Left ventricle myocardium superior (tissue), 1 donor: Measurements from ENCODE around the gene DPP6. TPM values are rescaled to one million over a fixed set of nuclear protein-coding genes. Genes with fewer than 3 reads are reported as not detected.

Experiments
- ATAC-seq: fragments of 200-7000 bp; cut with Tn5 transposase; one replicate; pipeline ENCODE4 v1.9.1; 2020; ENCODE audit warnings: mild to moderate bottlenecking, moderate library complexity
- DNase-seq: peaks from one replicate; pipeline ENCODE4 v3.0.0-alpha.2; 2020
- intact Hi-C: fragments of 100-400 bp; cut with micrococcal nuclease; formaldehyde crosslinking; loops from one replicate; pipeline ENCODE4 v1.11.0; 2022
- total RNA-seq: library from RNA; stranded (reverse); fragmentation: NEBNext Ultra II Directional; extraction: Animal tissue kit (Norgen Biotek cat#: 25700); gene quantifications from one replicate; pipeline ENCODE4 v1.2.1, GENCODE V29; 2021
- donor health status: DM: no; HTN: yes; CAD: no; lungs with severe emphysema.

DPP6 gene
- total RNA-seq, 1 donor from 2014 or later = not detected

DNA sequence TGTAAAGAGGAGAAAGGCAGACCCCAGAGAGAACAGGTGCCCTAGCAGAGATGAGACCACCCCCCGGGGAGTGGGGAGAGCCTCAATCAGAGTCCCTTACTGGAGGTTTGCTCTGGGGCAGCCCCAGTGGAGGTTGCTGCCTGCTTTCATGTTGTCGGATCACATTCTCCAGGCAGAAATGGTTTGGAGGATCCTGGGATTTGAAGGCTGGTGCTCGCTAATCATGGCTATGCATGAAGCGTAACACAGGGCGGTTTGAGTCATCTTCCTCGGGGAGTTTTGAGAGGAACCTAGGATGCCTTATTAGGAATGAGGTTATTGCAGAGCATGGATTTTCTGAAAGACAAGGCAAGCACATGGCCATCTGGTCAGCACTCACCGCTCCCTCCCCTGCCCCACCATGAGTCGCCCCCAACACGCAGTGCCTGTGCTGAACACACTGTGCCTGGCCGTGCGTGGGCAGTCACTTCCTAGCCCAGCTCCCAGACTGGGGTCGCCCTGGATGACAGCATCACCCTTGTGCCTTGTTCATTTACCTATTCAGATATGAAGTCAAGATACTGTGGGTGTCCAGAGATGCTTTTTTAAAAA is 319.9 kb downstream of the DPP6 start:
- no peak for ATAC-seq
- DNase-seq = no peak
- intact Hi-C loops = no loop called here

DNA sequence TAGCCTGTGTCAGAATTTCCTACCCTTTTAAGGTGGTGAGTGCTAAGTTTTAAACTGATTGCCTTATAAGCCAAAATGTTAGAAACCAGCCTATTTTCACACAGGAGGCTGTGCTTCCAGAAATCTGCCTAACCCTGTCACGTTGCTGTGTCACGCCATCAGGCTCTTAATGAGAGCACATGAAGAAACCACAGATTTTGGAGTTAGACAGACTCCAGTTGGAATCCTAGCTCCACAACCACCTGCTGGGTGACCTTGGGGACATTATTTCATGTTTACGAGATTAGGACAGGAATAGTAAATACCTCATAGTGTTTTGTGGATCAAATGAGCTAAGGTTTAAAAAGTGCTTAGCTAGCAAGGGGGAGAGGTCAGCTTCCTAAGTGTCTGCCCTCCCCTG is 321.8 kb downstream of the DPP6 start:
- DNase-seq (no peak), ATAC-seq (no peak)
- intact Hi-C loops = no loop called here

DNA sequence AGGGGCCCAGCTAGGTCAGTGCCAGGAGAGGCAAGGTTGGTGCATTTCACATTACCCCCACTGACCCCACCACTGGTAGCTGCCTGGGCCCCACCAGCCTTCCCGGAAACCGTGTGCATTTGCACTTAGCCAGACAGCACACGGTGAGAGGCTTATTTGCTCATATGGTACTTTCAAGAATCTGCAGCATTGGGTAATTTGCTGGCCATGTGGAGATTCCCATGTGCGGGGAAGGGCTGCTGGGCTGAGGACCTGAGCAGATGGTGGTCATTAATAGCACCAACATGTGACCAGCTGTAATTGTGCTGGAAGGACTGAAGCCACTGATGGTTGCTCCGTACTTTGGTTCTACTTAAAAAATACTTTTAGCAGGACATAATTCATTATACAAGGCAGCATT is 323.8 kb downstream of the DPP6 start:
- ATAC-seq (no peak), DNase-seq (no peak)
- intact Hi-C loops = no loop called here

DNA sequence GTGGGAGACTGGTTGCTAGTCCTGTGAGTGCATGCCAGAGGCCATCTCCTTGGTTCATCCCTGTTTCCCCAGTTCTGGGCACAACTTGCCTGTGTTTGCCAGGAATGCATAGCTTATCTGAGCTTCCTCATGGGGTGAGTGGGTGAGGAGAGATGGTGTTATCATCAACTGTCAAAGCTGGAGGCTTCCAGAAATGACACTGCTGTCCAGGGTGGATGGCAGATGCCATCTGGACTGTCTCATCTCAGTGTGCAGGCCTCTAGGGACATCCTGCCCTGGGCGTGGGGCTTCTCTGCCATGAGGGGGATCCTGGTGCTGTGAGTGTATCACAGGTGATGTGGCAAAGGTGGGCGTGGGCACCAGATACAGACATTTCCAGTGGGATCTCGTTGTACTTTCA is 328.6 kb downstream of the DPP6 start:
- intact Hi-C loops = no loop called here
- ATAC-seq (peak; percentile 72), DNase-seq (no peak)

GRCh38 chr7:154383045-154383444 is 330.8 kb downstream of the DPP6 start:
- ATAC-seq (peak; percentile 29), DNase-seq (no peak)
- intact Hi-C loops = no loop called here

DNA sequence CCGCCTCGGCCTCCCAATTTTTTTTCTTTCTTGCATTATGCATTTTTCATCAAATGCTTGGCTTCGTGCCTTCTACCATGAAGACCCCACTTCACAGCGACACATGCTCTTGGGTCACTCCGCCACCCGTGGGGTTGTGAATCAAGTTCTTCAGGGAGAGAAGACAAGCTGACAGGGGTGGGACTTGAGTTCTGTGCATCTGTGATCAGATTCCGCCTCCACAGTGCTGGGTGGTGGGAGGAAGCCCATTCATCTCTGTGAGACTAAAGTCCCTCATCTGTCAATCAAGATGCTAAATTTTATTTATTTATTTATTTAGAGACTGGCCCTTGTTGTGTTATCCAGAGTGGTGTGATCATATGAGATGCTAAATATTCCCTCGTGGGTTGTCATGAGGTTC is 333.0 kb downstream of the DPP6 start:
- DNase-seq (no peak), ATAC-seq (no peak)
- intact Hi-C loops = no loop called here

GRCh38 chr7:154387252-154387651 is 335.1 kb downstream of the DPP6 start:
- intact Hi-C loops = no loop called here
- no peak for ATAC-seq

DNA sequence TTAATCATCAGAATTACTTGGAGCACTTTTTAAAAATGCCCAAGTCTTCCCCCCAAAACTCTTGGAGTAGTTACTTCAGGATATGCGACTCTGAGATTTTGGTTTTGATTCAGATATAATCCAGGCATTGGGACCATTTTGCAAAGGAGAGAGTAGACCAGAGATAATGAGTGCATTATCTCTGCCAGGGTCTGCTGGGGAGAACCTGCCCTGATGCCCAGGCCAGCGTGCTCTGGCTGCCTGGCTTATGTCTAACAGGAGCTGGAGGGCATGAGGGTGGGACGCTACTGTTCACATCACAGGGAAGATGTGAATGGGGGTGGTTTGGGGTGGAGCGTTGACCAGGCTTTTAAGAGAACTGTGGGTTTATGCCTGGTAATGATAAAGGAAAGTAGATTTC is 336.2 kb downstream of the DPP6 start:
- ATAC-seq (no peak), DNase-seq (no peak)
- intact Hi-C loops = no loop called here

More at GRCh38 chr7:154387252-154387651, 335.1 kb downstream of the DPP6 start:
- DNase-seq = no peak

DNA sequence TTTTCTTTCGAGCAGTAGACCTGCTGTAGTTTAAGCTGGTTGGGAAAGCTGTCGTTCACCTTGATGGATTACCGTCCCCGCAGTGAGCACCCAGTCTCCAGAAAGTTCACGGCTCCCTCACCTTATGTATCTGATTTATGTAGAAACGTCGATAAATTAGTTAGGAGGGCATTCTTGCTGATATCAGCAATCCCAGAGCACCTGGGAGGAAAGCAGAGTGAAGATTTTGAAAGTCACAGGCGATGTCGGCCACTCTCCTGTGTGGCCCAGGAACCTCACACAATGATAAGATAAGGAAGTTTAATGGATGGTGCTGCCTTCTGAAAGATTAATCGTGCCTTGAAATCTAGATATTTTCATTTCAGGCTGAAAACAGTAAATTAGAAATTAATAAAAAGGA is 336.8 kb downstream of the DPP6 start:
- intact Hi-C loops = no loop called here
- no peak for ATAC-seq
- no peak for DNase-seq

- no peak for DNase-seq
- ATAC-seq = no peak
- intact Hi-C loops = no loop called here
Observed at GRCh38 chr7:154390961-154391360, 338.8 kb downstream of the DPP6 start.

- intact Hi-C loops = no loop called here
Observed at GRCh38 chr7:154394804-154395203, 342.6 kb downstream of the DPP6 start.

DNA sequence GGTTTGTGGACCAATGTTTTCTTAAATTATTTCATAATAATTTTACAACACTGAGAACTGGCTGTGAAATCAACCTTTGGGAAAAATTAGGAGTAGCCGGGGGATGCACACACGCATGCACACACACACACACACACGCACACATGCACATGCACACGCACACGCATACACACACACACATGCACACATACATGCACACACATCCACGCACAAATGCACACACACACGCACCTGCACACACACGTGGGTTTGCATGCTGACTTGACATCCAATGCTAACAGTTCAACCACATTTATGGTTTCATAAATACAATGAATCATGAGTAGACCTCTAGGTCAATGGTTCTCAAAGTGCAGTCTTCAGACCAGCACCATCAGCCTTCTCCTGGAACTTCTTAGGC is 354.1 kb downstream of the DPP6 start:
- ATAC-seq (no peak), DNase-seq (no peak)
- intact Hi-C loops = no loop called here

More at GRCh38 chr7:154394804-154395203, 342.6 kb downstream of the DPP6 start:
- ATAC-seq (no peak), DNase-seq (no peak)

- intact Hi-C loops = no loop called here
- DNase-seq = no peak
- no peak for ATAC-seq
Observed at GRCh38 chr7:154409703-154410311, 357.6 kb downstream of the DPP6 start.

- intact Hi-C loops = no loop called here
- no peak for ATAC-seq
- DNase-seq = no peak
Observed at GRCh38 chr7:154412105-154412504, 359.9 kb downstream of the DPP6 start.

DNA sequence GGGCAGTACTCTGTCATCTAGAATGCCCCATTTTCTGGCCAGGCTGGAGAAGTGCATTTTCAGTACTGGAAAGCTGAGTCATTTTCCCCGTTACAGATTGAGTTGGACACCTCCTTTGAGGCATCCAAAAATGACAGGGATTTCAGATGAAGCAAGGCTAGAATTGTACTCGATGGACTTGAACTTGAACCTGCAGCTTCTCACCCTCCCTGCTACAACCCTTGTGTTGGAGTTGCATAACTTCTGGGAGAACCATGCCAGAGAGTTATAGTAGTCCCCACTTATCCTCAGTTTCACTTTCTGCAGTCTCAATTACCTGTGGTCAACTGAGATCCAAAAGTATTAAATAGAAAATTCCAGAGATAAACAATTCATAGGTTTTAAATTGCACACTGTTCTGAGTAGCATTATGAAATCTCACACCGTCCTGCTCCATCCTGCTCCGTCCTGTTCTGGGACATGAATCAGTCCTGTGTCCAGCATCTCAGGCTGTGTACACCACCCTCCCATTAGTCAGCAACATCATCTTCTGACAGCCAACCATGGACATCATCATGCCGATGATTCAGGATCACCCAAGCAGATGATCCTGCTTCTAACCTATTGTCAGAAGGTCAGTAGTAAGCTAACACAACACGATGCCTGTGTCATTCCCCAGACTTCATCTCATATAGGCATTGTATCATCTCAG is 363.7 kb downstream of the DPP6 start:
- intact Hi-C loops = no loop called here
- DNase-seq (no peak), ATAC-seq (no peak)

DNA sequence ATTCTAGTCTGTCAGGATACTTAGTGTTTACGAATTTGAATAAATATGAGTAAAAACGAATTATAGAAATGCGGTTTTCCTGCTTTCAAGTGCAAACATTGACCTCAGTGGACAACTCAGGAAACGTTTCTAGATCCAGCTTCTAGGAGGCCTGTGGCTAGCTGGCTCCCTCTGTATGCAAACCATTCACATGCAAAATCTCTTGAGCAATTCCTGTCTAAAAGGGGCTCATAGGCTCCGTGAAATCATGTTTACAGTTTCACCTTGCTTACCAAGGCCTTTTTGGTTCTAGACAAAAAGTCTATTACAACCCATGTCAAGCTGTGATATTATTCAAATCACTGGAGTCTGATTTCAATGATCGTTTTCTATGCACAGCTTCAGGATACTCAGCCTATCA is 364.5 kb downstream of the DPP6 start:
- no peak for ATAC-seq
- intact Hi-C loops = no loop called here
- no peak for DNase-seq

DNA sequence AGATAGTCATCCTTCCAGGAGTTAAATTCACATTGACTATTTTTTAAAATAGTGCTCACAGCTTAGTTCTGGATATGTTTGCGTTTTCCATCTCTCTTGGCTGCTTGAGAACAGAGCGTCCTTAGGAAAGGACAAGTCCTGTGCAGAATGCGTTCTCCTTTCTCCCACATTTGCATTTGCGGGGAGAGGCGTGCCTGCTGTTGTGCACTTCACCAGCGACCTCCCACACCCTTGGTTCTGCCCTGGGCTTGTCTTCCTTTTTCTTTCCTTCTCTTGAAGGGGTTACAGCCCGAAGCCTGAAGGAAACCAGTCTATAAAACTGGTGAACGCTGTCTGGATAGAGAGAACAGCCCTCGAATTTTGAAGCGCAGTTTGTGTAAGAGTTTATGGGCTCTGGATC is 367.1 kb downstream of the DPP6 start:
- no peak for ATAC-seq
- DNase-seq = no peak
- intact Hi-C loops = no loop called here

- DNase-seq (no peak), ATAC-seq (peak; percentile 80)
- intact Hi-C loops = no loop called here
Observed at GRCh38 chr7:154423231-154423630, 371.0 kb downstream of the DPP6 start.

DNA sequence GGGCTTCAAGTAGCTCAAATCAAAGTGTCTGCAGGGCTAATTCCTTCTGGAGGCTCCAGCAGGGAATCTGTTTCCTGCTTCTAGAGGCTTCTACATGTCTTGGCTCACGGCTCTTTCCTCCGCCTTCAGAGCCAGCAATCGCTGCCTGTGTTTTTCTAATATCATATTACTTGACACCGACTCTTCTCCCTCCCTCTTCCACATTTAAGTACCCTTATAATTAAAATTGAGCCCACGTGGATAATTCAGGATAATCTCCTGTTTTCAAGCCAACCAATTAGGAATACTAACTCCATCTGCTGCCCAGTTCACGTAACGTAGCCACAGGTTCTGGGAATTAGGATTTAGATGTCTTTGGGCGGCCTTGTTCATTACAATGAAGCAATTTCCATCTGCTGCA is 372.2 kb downstream of the DPP6 start:
- no peak for DNase-seq
- intact Hi-C loops = no loop called here
- no peak for ATAC-seq

DNA sequence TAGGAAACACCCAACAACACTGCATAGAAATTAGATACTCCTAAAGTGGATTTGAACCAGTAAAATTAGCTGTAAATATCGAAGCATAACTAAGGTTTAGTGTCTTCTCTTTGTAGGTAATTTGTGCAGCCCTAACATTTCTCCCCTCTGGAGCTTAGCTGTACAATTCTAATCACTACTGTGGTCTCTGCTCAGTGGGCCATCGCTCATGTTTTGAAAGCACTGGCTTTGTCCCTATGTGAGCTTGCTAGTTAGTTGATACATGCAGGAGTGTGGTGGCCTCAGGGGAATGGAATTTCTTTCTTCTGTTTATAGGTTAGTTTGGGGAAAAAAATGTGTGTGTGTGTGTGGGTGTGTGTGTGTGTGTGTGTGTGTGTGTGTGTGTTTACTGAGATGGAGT is 373.1 kb downstream of the DPP6 start:
- intact Hi-C loops = no loop called here
- DNase-seq (no peak), ATAC-seq (no peak)

DNA sequence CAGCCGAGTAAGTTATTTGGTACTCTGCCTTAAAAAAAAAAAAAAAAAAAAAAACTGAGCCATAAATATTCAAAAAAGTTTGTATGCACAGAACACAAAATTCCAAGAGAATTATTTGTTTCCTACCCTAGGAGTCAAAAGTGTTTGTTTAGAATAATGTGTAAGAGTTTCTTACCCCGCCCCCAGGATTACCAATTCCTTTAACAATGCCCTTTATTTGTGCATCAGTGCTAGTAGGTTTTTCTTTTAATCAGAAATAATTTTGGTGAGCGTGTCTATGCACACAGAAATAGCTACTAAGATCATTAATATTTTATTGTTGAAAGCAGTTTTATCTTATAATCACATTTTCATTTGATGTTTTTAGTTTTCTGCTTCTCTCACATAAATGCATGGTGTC is 374.6 kb downstream of the DPP6 start:
- no peak for DNase-seq
- intact Hi-C loops = no loop called here
- no peak for ATAC-seq
